Epidermal melanocyte (primary cell): ENCODE measurements around the gene RAD52.
"Not testable (repeated sequence)": the region's sequence is repeated elsewhere in the genome, so short reads cannot be mapped to it uniquely, and the experiment has no call there.

ENCODE experiments used
- DNase-seq: peaks from one replicate; pipeline ENCODE4 v3.0.0; 2011; ENCODE audit warnings: low spot score; ENCODE audit not compliant: insufficient read length

The RAD52 gene

DNA sequence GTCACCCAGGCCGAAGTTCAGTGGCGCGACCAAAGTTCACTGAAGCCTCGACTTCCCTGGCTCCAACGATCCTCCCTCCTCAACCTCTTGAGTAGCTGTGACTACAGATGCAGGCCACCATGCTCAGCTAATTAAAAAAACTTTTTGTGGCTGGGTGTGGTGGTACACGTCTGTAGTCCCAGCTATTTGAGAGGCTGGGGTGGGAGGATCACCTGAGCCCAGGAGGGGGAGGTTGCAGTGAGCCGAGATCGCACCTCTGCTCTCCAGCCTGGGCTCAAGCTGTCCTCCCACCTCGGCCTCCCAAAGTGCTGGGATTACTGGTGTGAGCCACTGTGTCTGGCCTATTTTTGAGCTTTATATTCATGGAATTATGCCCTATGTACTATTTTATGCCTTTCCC lies 18.1 kb upstream of the RAD52 start:
- no peak for DNase-seq

DNA sequence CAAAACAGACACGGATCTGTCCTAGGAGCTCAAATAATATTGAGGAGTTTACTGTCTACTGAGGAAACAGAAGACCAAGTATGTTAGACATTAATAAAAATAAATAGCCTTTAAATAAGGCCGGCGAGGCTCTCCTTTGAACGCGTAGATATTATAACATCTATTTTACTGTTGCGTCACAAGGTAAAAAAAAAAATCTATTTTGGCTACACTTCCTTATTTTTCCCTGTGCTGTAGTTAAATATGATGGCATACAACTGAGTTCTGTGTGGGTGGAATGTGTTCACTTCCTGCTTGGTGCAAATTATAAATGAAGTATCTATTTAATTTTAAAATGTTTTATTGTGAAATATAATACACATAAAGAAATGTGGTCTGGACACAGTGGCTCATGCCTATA lies 17.2 kb upstream of the RAD52 start:
- DNase-seq = no peak

DNA sequence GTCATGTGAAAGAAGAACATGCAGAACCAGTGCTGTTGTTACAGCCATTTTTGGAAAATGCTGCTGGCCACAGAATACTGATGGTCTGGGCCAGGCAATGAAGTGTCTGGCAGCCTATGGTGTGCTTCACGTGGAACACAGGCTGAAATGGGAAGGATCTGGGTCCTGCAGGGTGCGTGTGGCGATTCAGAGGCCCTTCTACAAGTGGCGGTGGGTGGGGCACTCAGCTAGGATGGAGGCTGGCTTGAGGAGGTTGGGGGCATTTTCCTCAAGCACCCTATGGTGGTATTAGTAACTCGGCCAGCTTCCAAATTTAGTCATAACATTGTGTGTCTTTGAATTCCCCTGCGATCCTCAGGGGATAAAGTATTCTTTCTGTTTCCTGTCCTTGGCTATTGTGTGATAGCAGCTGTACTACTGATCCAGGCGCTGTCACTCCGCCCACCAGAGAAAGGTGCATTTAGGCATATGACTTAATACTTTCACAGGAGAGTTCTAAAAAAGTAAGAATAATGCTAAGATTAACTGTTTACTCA lies 9.2 kb upstream of the RAD52 start:
- DNase-seq = no peak

DNA sequence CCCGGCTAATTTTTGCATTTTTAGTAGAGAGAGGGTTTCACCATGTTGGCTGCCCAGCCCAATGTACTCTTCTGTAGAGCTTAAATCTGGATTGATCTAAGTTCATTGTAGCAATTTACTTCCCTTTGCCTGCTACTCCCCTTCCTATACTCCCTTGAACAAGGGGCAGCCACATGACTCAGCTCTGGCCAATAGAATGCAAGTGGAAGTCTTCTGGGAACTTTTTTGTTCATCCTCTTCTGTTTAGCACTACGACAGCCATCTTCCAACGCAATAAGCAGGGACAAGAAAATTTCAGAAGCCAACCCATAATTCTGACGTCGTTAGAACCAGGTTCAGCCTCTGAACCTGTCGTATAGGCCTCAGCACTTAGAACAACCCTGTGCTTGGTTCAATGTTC lies 6.4 kb upstream of the RAD52 start:
- DNase-seq = no peak

DNA sequence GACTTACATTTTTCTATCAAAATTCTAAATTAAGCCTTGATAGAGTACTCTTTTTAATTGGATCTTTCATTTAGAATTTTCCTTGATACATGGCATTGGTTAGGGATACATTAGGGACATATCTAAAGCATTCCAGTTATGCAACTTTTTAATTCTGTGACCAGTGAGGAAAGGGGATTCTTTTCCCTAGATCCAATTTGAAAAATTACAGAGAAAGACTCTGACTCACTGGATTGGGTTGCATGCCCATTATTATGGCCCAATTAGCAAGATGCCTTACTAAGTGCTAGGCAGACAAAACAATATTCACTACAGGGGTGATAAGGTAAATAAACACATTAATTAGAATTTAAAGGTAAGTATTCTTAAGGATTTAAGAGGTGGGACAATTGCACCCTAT lies 5.2 kb upstream of the RAD52 start:
- no peak for DNase-seq

DNA sequence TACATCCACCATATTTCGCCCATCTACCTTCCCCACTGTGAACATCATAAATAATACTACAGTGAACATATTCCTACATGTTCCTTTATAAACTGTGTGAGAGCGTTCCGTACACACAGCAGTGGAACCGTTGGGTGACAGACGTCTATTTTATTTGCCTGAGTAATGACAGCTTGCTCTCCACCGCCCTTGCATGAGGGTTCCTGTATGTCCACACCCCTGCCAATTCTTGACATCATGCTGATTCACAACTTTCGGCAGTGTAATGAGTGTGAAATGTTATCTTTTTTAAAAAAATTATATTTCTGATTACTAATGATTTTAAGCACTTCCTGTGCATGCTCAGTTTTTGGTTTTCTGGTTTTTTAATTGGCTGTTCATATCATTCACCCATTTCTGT lies 4.3 kb upstream of the RAD52 start:
- DNase-seq = no peak

DNA sequence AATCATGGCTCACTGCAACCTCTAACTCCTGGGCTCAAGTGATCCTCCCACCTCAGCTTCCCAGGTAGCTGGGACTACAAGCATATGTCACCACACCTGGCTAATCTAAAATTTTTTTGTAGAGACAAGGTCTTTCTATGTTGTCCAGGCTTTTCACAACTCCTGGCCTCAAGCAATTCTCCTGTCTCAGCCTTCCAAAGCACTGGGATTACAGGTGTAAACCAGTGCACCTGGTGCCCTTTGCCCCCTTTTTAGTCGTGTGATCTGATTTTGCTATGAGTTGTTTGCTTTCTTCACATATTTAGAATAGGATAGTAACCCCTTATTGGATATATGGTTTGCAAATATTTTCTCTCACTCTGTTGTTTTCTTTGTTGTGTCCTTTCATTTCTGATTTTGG lies 1.7 kb upstream of the RAD52 start:
- DNase-seq = no peak

DNA sequence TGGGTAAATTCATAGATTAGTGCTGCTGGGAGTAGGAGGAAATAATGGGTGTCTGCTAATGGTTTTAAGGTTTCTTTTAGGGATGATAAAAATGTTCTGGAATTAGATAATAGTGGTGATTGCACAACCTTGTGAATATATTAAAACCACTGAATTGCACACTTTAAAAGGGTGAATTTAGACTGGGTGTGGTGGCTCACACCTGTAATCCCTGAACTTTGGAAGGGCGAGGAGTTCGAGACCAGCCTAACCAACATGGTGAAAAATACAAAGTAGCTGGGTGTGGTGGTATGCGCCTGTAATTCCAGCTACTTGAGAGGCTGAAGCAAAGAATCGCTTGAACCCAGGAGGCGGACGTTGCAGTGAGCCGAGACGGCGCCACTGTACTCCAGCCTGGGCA lies 1.3 kb downstream of the RAD52 start:
- no peak for DNase-seq

DNA sequence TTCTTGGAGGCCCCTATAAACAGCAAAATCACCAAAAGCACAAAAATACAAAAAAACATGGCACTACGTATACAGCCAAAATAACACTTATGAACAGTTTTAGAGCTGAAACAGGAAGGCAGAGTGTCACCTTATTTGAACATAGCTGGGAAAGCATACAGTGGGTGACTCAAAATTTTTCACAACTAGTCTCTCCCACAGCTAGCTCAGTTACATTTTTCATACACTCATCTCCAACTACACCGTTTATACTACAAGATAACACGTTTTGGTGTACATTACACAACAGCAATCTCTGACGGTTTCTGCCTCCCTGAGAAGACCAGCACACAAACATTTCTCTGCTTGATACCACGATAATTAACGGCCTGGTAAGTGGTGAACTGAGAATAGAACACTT lies 2.9 kb downstream of the RAD52 start:
- DNase-seq = no peak

DNA sequence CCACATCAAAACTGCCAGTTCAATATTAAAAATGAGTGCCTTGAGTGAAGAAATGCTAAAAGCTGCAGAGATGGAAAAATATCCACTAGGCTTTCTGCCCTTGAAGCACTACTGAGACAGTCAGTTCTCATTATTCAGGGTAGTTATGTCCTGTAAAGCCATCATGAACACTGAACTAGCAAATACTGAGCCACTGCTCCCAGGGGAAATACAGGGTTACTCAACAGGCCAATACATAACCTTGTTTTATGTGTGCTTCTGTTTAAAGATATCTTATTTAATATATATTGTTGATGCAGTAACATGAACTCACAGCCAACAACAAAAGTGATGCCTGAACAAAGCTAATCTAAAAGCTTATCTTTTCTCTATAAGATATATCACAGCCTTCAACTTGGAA lies 3.3 kb downstream of the RAD52 start:
- no peak for DNase-seq

DNA sequence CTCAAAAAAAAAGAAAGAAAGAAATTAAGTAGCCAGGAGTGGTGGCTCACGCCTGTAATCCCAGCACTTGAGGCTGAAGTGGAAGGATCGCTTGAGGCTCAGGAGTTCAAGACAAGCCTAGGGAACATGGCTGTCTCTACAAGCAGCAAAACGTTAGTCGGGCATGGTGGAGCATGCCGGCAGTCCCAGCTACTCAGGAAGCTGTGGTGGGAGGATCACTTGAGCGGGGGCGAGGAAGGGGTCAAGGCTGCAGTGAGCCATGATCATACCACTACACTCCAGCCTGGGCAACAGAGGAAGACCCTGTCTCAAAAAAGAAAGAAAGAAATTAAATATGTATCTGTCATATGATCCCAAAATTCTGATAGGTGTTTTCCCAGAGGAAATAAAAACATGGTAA lies 5.3 kb downstream of the RAD52 start:
- no peak for DNase-seq

DNA sequence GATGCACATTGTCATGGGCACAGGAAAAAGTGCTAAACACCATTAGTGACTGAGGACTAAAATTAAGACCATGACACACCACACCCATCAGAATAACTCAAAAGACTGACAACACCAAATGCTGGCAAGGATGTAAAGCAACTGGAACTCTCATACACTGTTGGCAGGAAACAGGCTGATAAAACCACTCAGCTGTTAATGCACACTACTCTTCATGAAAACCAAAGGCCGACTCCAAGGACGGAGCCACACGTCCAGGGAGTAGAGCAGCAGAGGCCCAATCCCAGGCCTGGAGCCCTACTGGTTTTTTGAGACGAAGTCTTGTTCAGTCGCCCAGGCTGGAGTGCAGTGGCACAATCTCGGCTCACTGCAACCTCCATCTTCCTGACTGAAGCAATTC lies 6.4 kb downstream of the RAD52 start:
- no peak for DNase-seq

DNA sequence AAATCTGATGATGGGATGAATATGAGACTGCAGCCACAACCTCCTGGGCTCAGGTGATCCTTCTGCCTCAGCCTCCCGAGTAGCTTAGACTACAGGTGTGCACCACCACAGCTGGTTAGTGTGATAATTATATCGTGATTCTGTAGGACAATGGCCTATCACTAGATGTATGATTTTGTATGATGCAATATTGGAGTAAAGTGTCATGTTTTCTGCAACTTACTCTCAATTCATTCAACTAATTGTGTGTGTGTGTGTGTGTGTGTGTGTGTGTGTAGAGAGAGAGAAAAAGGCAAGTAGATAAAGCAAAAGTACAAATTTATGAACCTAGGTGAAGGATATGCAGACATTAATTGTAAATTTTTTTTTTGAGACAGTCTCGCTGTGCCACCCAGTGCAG lies 10.7 kb downstream of the RAD52 start:
- DNase-seq = no peak

DNA sequence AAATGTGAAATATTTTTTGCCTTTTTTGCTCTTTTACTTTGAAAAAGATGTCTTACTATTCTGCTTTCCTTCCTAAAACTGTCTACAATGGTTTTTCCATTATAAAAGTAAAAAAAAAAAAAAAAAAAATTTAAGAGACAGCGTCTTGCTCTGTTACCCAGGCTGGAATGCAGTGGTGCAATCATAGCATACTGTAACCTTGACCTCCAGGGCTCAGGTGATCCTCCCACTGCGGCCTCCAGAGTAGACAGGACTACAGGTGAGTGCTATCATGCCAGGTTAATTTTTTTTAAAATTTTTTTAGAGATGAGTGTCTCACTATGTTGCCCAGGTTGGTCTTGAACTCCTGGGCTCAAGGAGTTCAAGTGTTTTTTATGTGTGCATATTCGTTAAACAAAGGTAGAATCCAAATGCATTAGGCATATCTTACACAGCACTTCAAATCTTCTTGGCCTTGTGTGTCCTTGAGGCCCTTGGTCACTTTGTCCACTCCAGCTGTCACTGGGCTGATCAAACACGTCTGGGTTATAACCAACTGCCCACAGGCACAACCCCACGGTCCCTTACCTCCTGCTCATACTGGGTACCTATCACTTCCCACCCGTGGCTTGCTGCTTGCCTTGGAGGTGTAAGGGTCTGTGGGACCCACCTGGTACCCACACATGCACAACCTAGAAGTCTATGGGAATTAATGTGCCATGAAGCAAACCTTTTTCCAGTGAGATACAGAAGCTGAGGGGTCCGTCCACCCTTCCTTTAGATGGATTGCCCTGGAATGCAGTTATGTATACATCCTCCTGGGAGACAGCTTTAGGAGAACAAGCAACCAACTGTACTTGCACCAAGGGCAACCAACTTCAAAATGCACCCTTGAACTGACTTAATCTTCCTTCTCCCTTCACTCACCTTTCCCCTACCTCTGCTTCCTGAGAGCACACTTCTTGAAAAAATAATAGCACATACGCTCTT lies 12.8 kb downstream of the RAD52 start:
- DNase-seq = no peak

DNA sequence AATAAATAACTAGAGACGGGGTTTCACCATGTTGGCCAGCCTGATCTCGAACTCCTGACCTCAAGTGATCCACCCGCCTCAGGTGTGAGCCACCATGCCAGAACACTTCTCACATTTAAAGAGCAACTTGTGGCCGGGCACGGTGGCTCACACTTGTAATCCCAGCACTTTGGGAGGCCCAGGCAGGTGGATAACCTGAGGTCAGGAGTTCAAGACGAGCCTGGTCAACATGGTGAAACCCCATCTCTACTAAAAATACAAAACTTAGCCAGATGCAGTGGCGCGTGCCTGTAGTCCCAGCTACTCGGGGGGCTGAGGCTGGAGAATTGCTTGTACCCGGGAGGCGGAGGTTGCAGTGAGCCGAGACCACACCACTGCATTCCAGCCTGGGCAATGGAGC lies 13.6 kb downstream of the RAD52 start:
- DNase-seq = not testable (repeated sequence)

DNA sequence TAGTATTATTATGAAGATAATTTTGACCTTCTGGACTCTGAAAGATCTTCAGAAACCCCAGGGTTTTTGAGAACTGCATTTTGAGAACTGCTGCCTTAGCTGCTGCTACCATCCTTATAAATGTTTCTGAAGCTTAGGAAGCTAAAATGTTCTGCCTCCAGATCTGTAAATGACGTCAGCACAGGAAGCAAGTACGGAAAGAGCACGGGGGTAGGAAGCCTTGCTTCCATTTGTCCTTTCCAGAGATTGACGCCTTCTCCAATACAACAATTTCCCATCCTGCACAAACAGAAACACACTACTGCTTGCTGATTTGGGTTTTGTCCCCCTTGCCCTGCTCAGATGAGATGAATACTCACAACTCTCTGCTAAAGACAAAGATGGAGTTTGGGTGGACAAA lies 17.9 kb downstream of the RAD52 start:
- DNase-seq = no peak

DNA sequence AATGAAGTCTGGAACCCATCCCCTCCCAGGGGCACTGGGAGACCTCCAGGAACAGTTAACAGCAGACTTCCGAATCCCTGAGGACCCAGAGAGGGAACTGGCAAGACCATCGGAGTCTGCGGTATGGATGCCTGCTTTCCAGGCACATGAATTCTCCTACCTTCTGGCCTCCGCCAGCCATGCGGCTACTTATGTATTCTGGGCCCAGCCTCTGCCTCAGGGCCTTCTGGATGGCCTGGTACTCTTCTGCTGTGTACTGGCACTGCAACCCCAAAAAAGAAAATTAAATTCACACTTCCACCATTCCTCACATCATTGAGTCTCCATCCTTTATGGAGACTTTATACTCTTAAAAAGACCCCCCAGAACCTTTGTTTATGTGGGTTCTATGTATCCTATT lies 18.4 kb downstream of the RAD52 start:
- no peak for DNase-seq

DNA sequence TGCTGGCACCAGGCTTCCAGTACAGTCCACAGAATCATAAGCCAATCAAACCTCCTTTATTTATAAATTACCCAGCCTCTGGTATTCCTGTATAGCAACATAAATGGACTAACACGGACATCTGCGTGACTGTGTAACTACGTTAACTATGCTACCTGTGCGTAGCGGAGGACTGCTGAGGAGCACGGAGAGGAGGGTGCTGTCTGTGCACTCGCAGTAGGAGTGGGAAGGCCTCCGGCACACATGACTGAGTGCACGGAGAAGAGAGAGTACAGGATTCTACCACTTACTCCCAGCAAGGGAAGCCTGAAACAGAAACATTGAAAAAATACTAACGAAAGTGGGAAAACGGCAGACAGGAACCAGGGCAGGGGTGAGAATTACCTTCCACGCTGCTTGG lies 22.9 kb downstream of the RAD52 start:
- no peak for DNase-seq

DNA sequence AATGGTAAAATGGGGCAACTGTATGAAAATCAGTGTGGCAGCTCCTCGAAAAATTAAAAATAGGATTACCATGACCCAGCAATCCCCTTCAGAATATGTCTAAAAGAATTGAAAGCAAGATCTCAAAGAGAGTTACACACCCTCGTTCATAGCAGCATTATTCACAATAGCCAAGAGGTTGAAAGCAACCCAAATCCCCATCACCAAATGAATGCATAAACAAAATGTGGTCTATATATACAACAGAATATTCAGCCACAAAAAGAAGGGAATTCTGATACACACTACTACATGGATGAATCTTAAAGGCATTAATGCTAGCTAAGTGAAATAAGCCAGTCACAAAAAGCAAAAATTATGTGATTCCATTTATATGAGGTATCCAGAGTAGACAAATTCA lies 27.2 kb downstream of the RAD52 start:
- DNase-seq = no peak

DNA sequence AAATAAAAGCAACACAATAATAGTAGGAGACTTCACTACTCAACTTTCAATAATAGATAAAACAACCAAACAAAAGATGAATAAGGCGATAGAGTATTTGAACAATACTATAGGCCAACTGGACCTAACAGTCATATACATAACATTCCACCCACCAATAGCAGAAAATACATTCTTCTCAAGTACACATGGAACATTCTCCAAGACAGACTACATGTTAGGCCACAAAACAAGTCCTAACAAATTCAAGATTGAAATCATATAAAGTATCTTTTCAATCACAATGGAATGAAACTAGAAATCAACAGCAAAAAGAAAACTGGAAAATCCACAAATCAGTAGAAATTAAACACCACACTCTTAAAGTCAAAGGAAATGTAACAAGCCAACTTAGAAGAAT lies 28.8 kb downstream of the RAD52 start:
- no peak for DNase-seq

DNA sequence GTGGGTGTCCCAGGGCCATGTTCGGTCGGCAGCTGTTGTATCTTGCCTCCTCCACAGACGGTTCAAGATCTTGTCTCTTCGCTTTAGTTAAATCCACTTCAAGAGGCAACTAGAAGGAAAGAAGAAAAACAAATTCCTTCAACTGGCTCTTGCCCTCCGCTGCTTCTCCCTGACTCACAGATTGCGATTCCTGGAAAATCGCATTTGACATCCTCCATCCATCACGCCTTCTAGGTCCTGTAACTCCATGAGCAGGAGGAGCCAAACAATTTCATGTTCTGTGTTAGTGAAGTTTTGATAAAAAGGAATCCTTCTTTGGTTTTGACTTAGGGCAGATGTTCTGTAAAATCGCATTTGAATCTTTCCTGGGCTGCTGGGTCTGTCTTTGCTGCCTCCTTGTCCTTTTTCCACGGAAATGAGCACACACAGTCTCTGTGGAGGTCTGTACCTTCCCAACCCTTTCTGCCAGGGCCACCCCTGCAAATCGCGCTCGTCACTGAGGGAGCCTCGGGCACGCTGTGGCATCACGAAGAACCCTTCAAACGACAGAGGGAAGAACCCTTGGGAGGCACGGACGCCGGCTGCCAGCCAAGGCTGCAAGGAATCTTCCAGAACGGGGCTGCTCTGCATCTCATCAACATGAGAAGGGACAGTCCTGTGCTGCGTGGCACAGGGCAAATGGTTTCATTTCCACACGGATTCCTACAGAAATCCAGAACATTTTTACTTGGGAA lies 32.6 kb downstream of the RAD52 start:
- no peak for DNase-seq

DNA sequence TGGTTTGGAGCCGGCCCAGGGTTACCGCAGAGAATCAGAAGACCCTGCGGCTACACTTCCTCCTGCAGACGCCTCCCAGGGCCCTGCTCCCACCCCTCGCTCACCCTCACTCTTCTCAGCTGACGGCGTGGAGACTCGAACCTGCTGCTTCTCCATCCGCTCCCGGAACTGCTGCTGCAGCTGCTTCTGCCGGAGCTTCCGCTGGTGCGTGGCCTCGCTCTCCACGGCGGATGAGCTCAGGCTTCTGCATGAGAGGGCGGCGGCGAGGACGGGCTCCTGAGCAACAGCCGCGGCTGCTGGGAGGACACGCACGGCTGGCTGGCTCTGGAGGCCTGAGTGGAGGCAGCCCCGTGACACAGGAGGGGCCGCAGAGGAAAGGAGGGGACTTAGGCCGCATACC lies 33.3 kb downstream of the RAD52 start:
- no peak for DNase-seq

DNA sequence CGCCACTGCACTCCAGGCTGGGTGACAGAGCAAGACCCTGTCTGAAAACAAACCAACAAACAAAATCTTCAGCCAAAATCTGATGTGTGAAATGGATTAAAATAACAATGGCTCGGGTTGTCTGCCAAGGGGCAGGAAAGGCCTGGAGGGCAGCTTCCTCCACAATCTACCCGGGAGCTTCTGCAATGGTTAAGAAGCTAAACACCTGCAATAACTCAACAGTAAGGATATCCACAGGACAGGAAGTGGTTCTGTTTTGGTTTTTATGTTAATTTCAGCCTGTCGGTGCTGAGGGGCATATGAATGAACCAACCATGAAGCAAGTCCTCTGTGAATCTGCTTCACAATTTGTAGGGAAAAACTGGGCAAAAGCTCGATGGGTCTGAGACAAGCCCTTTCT lies 34.4 kb downstream of the RAD52 start:
- DNase-seq = no peak
